HG03066 (cell line): ENCODE data around the gene PSMD6.

Experiments
- ATAC-seq: cut with Tn5 transposase; IDR thresholded peaks from one replicate; pipeline ENCODE4 v1.9.1; 2021; ENCODE audit warnings: low read depth; ENCODE audit not compliant: unreplicated experiment

PSMD6 gene

DNA sequence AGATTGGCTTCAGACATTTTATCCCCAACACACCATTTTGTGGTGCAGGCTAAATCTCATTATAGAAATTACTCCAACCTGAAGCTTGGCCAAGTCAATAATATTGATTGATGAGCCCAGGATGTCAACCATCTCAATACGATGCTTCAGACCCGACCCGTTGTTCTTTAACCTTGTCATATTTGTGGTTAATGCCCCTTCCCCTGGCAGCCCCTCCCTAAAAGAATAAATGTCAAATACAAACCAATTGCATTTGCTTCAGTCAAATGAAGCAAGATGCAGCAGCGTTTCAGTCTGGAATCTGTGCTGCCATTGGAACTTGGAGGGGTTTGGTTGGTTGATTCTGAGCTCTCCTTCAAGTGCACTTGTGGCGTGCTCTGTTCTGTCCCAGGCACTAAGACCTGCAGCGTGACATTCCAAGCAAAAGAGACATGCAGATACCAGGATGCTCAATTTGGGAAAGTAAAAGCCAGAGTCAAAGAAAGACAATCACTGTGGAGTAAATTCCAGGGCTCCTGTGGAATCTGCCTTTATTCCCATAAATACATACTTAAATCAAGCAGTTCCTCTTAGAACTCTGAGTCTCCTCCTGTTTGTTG is 23.8 kb upstream of the PSMD6 start:
- ATAC-seq: no peak

GRCh38 chr3:64046592-64046991 is 23.3 kb upstream of the PSMD6 start:
- ATAC-seq: no peak

DNA sequence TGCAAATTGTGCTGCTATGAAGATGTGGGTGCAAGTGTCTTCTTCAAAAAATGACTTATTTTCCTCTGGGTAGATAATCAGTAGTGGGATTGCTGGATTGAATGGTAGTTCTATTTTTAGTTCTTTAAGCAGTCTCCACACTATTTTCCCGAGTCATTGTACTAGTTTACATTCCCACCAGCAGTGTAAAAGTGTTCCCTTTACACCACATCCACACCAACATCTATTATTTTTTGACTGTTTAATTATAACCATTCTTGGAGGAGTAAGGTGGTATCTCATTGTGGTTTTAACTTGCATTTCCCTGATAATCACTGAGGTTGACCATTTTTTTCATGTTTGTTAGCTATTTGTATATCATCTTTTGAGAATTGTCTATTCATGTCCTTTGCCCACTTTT is 19.7 kb upstream of the PSMD6 start:
- no peak for ATAC-seq

DNA sequence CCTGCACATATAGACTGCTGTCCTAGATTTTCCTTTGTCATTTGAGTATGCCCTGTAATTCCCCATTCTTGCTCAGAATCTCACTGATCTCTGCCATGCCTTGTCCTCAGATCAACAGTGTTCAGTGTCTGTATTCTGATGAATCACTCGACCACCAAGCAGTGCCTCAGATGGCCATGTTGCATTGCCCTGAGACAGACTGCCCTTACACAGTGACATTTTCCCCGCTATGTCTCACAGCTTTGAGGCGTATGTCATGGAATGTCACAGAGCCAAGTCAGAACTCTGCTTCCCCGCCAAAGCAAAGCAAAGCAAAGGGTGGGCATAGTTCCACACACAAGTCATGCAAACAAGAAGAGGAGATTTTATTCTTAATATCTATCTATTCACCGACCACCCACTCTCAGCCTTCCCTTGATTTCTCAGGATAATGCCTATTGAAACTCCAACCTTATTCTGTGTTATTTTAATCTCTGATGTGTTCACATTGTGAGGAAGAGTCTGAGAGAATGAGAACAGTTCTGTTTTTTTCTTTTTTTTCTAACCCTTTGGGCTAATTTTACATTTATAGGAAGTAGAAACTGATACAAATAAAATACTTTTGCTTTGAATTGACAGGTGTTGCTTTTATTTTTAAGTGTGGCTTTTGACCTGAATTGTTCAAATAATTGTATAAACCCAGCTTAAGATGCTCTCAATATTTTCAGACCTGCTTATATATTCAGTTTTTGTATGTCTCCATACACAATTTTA is 16.9 kb upstream of the PSMD6 start:
- no peak for ATAC-seq

DNA sequence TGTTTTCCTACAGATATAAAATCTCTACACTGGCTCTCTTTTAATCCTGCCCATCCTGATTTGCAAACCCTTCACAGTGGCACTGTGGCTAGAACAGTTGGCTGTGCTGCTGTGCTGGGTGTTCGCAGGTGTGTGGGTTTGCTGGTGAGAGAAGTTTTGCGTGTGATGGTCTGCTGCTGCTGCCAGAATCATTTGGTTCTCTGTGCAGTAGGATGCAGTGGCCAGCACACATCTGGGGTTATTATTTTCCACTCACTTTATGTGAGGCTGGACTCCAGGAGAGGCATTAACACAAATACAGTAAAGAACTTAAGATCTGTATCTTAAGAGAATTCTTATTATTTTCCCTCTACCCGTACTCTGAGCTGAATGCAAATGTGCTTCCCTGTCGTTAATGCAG is 16.0 kb upstream of the PSMD6 start:
- no peak for ATAC-seq

DNA sequence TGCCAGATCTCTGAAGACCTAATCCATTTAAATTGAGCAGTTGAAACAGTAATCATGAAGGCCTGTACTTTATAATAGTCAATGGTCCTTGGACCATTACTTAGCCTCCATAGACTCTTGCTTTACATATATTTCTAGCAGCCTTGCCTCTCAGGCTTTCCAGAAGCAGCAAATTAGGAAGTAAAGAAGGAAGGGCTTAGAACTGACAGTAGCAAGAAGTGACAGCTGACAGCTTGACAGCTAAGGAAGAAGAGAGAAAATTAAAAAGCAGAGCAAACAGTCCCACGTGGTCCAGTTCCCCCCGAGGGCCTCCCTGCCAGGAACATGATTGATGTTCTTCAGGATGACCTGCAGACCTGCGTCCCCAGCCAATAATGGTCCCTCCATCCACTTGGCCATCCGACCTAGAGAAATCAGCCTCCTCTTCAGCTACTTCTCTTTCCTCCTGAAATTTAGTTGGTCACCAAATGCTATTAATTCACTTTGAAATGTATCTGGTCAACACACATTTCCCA is 15.0 kb upstream of the PSMD6 start:
- ATAC-seq: no peak

DNA sequence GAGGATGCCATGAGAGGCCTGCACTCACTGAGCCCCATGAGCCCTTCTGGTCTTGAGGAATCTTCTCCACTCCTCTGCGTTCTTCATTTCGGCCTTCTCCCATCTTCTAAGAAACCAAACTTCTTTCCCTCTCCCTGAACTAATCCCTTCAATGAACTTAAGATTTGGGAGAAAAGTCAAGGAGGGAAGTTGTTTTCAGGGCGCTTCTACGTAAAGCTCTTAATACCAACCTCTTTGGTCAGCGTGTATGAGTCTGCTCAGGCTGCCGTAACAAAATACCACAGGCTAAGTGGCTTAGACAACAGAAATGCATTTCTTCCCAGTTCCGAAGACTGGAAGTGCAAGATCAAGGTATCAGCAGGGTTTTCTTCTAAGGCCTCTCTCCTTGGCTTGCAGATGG is 13.8 kb upstream of the PSMD6 start:
- ATAC-seq: no peak

GRCh38 chr3:64033069-64033468 is 9.8 kb upstream of the PSMD6 start:
- no peak for ATAC-seq

DNA sequence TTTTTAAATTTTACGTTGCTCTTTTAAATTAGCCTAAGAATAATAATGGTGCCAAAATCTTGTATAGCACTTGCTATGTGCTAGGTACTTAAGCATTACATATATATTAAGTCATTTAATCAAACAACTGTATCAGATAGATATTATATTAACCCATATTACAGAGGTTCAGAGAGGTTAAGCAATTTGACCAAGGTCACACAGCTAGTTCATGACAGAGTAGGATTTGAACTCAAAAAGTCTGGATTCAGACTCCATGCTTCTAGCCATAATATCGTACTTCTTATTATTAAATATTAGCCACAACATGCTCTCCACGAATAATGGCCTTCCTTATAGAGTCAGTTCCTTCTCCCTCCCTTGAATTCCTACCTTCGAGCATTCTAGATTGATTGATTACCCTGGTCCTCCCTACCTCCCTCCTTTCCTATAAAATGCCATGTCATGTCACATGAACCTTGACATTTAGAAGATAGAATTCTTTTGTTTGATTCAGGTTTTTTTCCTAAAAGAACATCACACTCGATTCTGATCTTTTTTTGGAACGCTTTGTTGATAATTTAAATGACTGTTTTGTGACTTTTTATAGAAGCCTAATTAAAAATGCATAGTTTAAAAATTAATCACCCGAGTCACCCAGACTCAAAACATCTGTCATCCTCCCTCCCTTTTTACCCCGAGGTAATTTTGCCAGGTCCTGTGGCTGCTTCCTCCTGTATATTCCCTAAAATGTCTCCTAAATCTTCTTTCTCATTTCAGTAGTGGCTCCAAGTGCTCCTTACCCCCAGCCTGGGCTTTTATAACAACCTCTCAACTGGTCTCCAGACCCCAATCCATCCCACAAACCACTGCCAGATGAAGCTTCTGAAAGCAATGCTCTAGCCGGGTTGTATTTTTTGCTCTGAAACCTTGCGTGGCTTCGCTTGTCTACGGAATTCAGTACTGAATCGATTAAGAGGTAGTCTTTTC is 8.5 kb upstream of the PSMD6 start:
- ATAC-seq: no peak

- ATAC-seq: peak; percentile 87
Measured at GRCh38 chr3:64030741-64031140, 7.4 kb upstream of the PSMD6 start.

DNA sequence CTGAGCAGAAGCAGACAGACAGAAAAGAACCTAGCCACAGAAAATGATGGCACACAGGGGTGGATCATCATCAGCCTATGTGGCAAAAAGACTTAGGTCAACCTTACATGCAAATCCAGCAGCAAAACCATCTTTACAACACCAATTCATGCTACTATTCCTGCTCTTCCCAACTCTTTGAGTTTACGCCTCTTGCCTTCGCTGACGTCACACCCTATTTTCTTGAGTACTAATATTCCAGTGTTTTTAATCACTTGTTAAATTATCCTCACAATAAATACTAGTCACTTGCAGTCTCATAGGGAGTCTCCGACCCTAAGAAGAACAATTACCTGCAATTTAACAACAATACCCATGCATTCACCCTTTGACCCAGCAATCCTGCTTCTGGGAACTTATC is 6.0 kb upstream of the PSMD6 start:
- no peak for ATAC-seq

DNA sequence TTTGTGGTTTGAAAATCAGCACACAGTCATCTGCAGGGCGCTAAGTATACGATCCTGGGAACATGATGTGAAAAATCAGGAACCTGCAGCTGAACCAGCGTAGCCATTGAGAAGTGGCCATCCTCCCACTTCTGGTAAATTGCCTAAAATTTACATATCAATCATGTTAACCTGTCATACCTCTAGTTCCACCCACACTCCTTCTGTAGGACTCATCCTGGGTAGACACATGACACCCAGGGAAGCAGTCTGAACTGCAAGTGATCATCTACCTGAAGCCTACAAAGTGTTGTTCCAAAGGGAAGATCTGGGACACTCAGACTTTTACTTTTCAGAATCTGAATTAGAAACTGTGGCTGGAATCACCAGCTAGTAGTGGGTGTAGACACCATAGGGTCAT is 5.5 kb upstream of the PSMD6 start:
- no peak for ATAC-seq

DNA sequence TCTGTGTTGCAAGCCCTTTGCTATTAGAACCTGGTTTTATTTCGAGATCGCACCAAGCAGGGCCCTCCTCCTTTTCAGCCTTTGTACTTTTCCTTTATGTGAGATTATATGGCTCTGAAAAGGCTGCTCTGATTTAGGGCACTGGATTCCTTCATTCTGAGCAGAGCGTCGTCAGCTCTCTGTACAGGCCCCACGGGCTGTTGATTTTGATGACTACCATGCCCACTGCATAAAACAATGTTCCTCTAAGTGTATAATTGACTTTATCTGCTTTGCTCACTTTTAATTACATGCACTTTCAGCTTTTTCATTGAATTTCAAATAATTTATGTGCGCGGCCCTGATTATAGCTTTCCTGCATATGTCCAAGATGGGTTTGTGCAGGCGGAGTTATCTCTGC is 4.4 kb upstream of the PSMD6 start:
- ATAC-seq: no peak

DNA sequence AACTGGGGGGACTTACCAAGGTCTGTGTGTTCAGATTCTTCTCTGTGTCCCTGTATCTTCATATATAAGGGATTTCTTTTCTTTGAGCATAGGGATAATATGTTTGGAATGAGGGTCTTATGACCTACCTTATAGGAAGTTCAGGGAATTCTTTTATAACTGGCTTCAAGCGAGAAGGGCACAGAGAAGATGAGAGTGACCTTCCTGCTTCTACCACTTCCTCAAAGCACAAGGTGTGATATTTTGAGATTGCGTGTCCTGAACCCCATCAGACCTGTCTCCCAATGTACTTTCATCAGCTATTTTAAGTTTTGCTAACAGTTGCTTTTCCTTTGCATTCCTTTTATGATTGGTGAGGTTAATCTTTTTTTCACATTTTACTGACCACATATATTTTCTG is 3.1 kb upstream of the PSMD6 start:
- ATAC-seq: no peak

DNA sequence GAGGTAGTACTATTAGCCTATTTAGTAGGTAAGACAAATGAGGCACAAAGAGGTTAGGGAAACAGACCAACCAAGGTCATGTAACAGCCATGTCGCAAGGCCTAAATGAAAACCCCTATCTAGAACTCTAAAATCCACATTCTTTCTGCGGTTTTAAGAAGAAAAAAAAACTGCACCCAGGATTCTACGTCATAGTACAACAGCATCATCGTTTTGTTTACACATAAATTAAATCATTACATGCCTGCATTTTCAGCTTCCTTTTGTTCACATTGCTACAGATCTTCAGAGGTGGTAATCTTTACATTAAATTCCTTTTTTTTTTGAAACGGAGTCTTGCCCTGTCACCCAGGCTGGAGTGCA is 548 bp upstream of the PSMD6 start:
- ATAC-seq: no peak

- no peak for ATAC-seq
Measured at GRCh38 chr3:64022451-64023186, 675 bp downstream of the PSMD6 start.

GRCh38 chr3:64021922-64022321 is 1.4 kb downstream of the PSMD6 start:
- no peak for ATAC-seq

DNA sequence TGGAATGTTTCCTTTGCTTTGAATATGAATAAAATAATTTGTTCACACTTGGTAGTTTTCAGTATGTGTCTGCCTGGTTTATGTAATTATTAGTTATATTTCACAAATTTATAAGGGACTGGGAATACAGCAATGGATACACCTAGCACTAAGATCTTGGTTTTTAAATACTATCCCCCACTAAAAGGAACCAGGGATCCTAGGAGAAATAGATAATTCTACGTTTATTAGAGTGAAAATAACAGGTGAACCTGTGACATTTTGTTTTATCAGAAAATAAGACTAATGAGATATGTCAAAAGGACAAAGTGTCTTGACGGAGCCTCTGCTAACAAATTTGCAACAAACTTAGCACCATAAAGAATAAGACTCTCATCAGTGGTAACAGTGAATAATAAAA is 3.4 kb downstream of the PSMD6 start:
- no peak for ATAC-seq

DNA sequence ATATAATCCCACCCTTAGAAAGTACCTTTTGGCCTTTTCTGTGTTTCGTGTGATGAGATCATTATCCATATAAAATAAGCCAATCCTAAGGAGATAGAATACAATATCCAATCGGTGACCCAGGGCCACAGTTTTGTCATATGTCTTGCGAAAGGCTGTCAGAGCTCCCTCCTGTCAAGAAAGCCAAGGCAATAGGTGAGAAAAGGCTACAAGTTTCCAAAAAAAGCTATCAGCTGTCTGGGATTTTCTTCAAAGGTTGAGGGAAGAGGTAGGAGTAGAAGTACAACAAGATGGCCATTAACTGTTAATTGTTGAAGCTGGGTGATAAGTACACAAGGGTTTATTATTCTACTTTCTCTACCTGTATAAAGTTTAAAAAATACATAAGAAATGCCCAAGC is 4.0 kb downstream of the PSMD6 start:
- ATAC-seq: no peak

DNA sequence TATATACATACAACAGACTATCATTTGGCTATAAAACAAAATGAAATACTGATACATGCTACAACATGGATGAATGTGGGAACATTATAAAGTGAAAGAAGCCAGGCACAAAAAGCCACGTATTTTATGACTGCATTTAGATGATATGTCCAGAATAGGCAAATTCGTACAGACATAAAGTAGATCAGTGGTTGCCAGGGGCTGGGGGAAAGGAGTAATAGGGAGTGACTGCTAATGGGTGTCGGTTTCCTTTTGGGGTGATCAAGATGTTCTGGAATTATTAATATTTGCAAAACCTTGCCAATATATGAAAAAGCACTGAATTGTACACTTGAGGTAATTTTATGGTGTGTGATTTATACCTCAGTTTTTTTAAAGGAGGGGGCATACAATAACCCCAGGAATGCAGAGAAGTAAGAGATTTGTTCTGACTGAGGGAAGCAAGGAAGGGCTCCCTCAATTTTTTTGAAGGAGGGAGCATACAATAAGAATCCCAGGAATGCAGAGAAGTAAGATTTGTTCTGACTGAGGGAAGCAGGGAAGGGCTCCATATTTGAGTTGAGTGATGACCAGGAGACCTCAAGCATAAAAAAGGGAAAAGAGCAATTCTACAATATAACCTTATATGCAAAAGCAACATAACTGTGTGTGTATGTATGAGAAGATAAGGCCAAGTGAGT is 6.2 kb downstream of the PSMD6 start:
- no peak for ATAC-seq
